Lower lobe of right lung (tissue), 2 donors: ENCODE results near the gene MND1. TPM values are rescaled to one million over a fixed set of nuclear protein-coding genes. Genes with fewer than 3 reads are reported as not detected.
A peak's percentile ranks its signal among the peaks of the same experiment; 100 is the strongest.

ENCODE experiments used
- ATAC-seq, 2 donors: fragments of 200-7000 bp; cut with Tn5 transposase; one replicate each; pipeline ENCODE4 v1.9.1; 2020 to 2022; ENCODE audit warnings: mild to moderate bottlenecking in 2 of 2, moderate library complexity in 2 of 2
- DNase-seq: peaks from one replicate; pipeline ENCODE4 v3.0.0-alpha.2; 2020
- H3K27ac ChIP-seq: fragments of 200-600 bp; one replicate; pipeline ENCODE4 v1.8.0; 2022
- H3K27me3 ChIP-seq: fragments of 200-600 bp; one replicate; pipeline ENCODE4 v1.8.0; 2022; ENCODE audit warnings: low read depth
- H3K36me3 ChIP-seq: fragments of 200-600 bp; one replicate; pipeline ENCODE4 v1.8.0; 2022; ENCODE audit warnings: mild to moderate bottlenecking
- H3K4me1 ChIP-seq: fragments of 200-600 bp; one replicate; pipeline ENCODE4 v1.8.0; 2022
- H3K4me3 ChIP-seq: fragments of 200-600 bp; one replicate; pipeline ENCODE4 v1.8.0; 2022; ENCODE audit warnings: mild to moderate bottlenecking
- H3K9me3 ChIP-seq: fragments of 200-600 bp; one replicate; pipeline ENCODE4 v1.8.0; 2022
- intact Hi-C: fragments of 100-400 bp; cut with DNase I; formaldehyde crosslinking; loops from one replicate; pipeline ENCODE4 v1.11.0; 2022
- total RNA-seq: library from RNA; stranded (reverse); fragmentation: NEBNext Ultra II Directional; extraction: Animal tissue kit (Norgen Biotek cat#: 25700); gene quantifications from one replicate; pipeline ENCODE4 v1.2.1, GENCODE V29; 2021
- TF ChIP-seq, protein P1 (sequence below): fragments of 200-600 bp; IDR thresholded peaks from one replicate; pipeline ENCODE4 v1.8.0; 2022; ENCODE audit warnings: antibody characterized with exemption, mild to moderate bottlenecking
- donor health status: DM: no; HTN: yes; CAD: no; lungs with severe emphysema.

MND1 gene
- total RNA-seq, 1 donor from 2014 or later: 0.83 TPM

DNA sequence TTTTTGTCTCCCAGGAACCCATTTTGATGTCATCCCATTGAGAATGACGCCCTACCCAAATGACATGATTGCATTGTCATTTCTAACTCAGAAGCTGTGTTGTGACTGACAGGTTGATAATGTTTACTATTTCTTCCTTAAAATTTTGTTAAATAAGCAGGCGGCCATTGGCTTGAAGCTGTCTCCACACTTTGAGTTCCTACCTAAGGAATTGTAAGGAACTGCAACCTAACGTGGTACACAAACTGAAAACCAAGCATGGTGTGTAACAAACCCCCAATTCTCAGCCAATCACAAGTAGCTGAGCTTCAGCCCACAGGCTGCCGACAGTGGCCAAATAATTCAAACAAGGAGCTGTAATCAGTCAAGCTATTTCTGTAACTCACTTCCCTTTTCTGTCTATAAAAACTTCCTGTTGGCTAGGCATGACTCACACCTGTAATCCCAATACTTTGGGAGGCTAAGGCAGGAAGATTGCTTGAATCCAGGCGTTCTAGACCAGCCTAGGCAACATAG lies 2.9 kb upstream of the MND1 start:
- Histone ChIP-seq H3K27ac (no peak overlapping the region), H3K4me1 (peaks cover 14% of the 10 kb centered on the region), H3K9me3 (no peaks in the 10 kb centered on the region), H3K27me3 (no peaks in the 10 kb centered on the region), H3K4me3 (no peak overlapping the region), H3K36me3 (no peaks in the 10 kb centered on the region)
- no peak for DNase-seq
- intact Hi-C loops: loop anchor here (10.0 kb wide), 1 partner anchor 233 kb away; no protein-coding TSS in a partner anchor
- TF ChIP-seq, protein P1, sequence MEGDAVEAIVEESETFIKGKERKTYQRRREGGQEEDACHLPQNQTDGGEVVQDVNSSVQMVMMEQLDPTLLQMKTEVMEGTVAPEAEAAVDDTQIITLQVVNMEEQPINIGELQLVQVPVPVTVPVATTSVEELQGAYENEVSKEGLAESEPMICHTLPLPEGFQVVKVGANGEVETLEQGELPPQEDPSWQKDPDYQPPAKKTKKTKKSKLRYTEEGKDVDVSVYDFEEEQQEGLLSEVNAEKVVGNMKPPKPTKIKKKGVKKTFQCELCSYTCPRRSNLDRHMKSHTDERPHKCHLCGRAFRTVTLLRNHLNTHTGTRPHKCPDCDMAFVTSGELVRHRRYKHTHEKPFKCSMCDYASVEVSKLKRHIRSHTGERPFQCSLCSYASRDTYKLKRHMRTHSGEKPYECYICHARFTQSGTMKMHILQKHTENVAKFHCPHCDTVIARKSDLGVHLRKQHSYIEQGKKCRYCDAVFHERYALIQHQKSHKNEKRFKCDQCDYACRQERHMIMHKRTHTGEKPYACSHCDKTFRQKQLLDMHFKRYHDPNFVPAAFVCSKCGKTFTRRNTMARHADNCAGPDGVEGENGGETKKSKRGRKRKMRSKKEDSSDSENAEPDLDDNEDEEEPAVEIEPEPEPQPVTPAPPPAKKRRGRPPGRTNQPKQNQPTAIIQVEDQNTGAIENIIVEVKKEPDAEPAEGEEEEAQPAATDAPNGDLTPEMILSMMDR: no peak
- ATAC-seq: no peak

DNA sequence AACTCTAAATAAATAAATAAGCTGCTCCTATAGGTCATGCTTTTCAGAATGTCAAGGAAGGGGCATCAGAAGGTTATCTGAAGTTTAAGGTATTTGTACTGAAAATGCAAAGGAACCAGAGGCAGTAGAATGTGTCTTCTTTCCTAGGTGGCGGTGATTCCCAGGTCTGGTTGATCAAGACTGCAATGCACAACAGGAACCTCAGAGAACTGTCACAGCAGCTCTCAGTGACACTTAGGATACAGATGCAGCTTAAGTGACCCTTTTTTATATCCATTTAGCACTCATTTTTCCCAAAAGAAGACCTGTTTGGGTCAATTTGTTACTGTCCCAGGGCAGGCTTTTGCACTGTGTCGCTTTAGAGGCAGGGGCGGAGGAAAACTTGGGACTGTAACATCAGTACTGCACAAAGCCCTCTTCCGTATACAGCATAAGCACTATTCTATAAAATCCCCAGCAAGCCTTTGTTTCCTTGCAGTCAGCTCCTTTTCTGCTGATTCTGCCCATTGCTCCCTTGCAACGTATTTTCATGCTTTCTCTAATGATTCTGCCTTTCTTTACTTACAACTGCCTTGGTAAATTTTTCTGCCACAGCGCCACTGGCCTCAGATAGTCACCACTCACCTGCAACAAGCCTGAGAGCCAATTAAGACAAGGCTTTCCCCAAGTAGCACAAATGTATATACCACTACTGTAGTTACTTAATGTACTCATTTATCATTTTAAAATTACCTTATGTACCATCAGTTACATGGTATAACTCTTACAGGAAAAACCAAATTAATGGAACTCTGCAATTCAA lies 1.5 kb upstream of the MND1 start:
- intact Hi-C loops: loop anchor here (10.0 kb wide), 1 partner anchor 232 kb away; no protein-coding TSS in a partner anchor
- Histone ChIP-seq H3K27ac (no peak overlapping the region), H3K9me3 (no peaks in the 10 kb centered on the region), H3K27me3 (no peaks in the 10 kb centered on the region), H3K4me3 (no peak overlapping the region), H3K36me3 (no peaks in the 10 kb centered on the region), H3K4me1 (peaks cover 14% of the 10 kb centered on the region)
- ATAC-seq: no peak
- DNase-seq: no peak
- TF ChIP-seq, protein P1: no peak

DNA sequence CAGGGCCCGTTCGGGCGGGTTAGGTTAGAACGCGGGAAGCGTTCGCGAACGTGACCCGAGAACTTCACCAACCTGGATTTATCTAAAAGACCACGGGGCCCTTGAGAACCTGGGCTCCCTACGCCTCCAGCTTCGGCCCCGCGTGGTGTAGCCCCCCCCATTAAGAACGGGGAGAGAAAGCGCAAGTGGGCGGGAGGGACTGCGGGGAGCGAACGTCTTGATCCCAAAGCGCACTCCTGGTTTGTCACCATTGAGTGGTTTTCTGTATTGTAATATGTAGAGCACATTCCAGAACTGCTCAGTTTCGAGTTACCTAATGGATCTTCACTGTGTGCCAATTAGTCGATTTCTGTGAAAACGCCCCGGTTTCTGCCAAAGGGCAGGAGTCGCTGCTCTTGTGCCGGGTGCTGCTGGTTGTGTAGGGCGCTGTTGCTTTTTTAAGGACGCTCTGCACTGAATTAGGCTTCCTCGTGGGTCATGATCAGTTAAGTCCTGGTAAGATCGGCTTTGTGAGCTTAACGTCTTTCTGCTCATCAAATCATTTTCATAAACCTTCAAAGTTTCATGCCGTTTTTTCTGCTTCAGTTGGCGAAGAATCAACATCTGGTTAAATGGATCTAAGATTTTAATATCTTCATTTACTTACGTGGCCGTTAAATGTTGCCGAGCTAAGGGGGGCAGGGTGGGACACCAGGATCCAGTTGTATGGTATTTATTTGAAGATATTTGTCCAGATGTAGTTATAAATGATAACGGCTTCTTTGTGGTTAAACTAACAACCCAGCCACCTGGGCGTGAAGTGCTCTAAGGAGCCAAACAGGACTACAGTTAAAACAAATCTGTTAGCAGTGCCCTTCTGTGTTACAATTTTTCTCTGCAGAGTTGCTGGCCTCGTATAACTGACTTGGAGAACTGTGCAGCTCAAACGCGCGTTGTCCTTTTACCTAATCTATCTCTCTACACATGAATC lies 809 bp downstream of the MND1 start:
- Histone ChIP-seq H3K27ac (no peak overlapping the region), H3K36me3 (no peaks in the 10 kb centered on the region), H3K9me3 (no peaks in the 10 kb centered on the region), H3K4me1 (peaks cover 14% of the 10 kb centered on the region), H3K27me3 (no peaks in the 10 kb centered on the region), H3K4me3 (peak overlapping the region; percentile 76)
- intact Hi-C loops: loop anchor here (10.0 kb wide), 1 partner anchor 230 kb away; no protein-coding TSS in a partner anchor
- peak; percentile 70 to 72 for ATAC-seq
- DNase-seq: peak; percentile 53
- TF ChIP-seq, protein P1: no peak

DNA sequence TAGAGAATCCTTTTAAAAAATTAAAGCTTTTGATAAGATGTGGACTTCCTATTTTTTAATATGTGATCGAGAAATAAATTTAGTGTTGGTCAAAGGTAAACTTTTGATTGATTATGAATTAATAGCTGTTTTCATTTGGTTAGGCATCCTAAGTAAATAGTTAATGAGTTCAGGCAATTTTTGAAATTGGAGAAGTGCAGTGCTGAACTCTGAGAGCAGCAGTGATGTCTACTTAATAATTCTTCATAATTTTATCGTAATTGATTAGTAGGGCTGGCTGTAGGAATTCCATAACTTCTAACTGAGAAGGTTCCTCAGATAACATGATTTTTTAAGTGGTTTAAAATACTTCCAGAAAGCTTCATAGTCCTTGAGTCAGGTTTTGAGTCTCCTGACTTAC lies 1.5 kb downstream of the MND1 start:
- Histone ChIP-seq H3K36me3 (no peaks in the 10 kb centered on the region), H3K4me3 (no peak overlapping the region), H3K27me3 (no peaks in the 10 kb centered on the region), H3K9me3 (no peaks in the 10 kb centered on the region), H3K4me1 (peaks cover 14% of the 10 kb centered on the region), H3K27ac (no peak overlapping the region)
- ATAC-seq (no peak), DNase-seq (no peak)
- intact Hi-C loops: loop anchor here (10.0 kb wide), 1 partner anchor 229 kb away; no protein-coding TSS in a partner anchor
- TF ChIP-seq, protein P1: no peak

DNA sequence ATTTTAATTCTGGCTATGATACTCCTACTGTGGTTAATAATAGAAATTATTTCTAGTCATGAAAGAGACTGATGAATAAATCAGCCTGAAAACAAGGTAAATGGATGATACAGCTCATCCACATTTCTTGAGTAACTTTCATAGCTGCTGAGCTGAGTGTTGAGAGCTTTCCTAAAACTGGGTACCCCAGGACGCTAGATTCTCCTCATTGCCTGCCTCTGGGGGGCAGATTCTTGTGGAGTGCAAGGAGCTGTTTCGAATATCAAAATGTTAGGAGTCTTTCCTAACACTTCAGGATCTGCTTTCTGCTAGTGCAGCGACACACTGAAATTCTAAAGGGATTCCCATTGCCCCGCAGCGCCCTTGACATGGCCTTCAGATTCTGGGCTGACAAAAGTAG lies 2.1 kb downstream of the MND1 start:
- intact Hi-C loops: loop anchor here (10.0 kb wide), 1 partner anchor 228 kb away; no protein-coding TSS in a partner anchor
- Histone ChIP-seq H3K27ac (no peak overlapping the region), H3K4me1 (peaks cover 14% of the 10 kb centered on the region), H3K4me3 (no peak overlapping the region), H3K27me3 (no peaks in the 10 kb centered on the region), H3K36me3 (no peaks in the 10 kb centered on the region), H3K9me3 (no peaks in the 10 kb centered on the region)
- TF ChIP-seq, protein P1: no peak
- no peak for DNase-seq
- no peak for ATAC-seq
